Neutrophil (primary cell): ENCODE measurements around the gene C1QTNF1.

ENCODE experiments used
- H3K27ac ChIP-seq: fragments of 200-600 bp; sonication (generic); 2 replicates; pipeline ENCODE4 v1.5.1; 2016; ENCODE audit warnings: mild to moderate bottlenecking, moderate library complexity
- H3K27me3 ChIP-seq: fragments of 200-600 bp; sonication (generic); 2 replicates; pipeline ENCODE4 v1.6.0; 2016; ENCODE audit warnings: mild to moderate bottlenecking
- H3K36me3 ChIP-seq: fragments of 200-600 bp; sonication (generic); 2 replicates; pipeline ENCODE4 v1.5.1; 2017
- H3K4me1 ChIP-seq, 2 experiments: fragments of 200-600 bp in 1 of 2; sonication (generic) in 1 of 2; 1 replicate in 1 of 2; 2 replicates in 1 of 2; pipeline versions ENCODE4 v1.5.1 to v1.6.1; 2013 to 2016; ENCODE audit warnings: low read depth in 1 of 2, low read length in 1 of 2, mild to moderate bottlenecking in 1 of 2, moderate library complexity in 1 of 2; ENCODE audit not compliant: control insufficient read depth in 1 of 2, insufficient read depth in 1 of 2
- H3K4me3 ChIP-seq, 2 experiments: fragments of 200-600 bp in 1 of 2; sonication (generic) in 1 of 2; 1 replicate in 1 of 2; 2 replicates in 1 of 2; pipeline ENCODE4 v1.5.1; 2013 to 2016; ENCODE audit warnings: low read depth in 1 of 2, low read length in 1 of 2, mild to moderate bottlenecking in 1 of 2, moderate library complexity in 1 of 2
- H3K9me3 ChIP-seq: fragments of 200-600 bp; sonication (generic); 2 replicates; pipeline ENCODE4 v1.5.1; 2016
- TF ChIP-seq, protein P1 (sequence below): fragments of 200-600 bp; sonication (generic); IDR thresholded peaks from 2 replicates; pipeline ENCODE4 v1.5.1; 2016; ENCODE audit warnings: antibody characterized with exemption

Gene C1QTNF1

DNA sequence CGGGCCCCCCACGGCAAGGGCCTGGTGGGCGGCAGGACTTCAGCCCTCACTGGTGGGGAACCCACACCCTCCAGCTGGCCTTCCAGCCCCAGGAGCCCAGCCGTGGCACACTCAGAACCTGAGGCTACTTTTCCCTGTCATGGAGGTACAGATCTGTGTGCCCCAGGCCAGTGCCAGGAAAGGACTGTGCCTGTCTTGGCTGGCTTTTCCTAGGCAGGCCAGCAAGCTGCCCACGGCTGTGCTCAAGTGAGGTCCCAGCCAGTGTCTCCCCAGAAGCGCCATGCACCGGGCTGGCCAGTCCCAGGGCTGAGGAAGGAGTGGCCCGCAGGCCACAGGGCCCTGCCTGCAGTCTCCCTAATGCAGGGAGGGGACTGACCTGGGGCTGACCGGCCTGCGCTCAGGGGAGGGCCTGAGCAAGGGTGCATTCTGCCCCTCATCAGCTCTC lies 67.3 kb downstream of the C1QTNF1 start:
- H3K36me3 ChIP-seq = peaks cover 2% of the 10 kb centered on the region
- H3K27me3 ChIP-seq = peaks cover 38% of the 10 kb centered on the region
- H3K4me1 ChIP-seq = no peaks in the 10 kb centered on the region
- TF ChIP-seq, protein P1, sequence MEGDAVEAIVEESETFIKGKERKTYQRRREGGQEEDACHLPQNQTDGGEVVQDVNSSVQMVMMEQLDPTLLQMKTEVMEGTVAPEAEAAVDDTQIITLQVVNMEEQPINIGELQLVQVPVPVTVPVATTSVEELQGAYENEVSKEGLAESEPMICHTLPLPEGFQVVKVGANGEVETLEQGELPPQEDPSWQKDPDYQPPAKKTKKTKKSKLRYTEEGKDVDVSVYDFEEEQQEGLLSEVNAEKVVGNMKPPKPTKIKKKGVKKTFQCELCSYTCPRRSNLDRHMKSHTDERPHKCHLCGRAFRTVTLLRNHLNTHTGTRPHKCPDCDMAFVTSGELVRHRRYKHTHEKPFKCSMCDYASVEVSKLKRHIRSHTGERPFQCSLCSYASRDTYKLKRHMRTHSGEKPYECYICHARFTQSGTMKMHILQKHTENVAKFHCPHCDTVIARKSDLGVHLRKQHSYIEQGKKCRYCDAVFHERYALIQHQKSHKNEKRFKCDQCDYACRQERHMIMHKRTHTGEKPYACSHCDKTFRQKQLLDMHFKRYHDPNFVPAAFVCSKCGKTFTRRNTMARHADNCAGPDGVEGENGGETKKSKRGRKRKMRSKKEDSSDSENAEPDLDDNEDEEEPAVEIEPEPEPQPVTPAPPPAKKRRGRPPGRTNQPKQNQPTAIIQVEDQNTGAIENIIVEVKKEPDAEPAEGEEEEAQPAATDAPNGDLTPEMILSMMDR = no peak
- H3K4me3 ChIP-seq = no peak overlapping the region
- no peak overlapping the region for H3K27ac ChIP-seq
- H3K9me3 ChIP-seq = no peaks in the 10 kb centered on the region

- Histone ChIP-seq H3K27ac (no peak overlapping the region), H3K27me3 (peaks cover 51% of the 10 kb centered on the region), H3K4me1 (no peaks in the 10 kb centered on the region), H3K9me3 (no peaks in the 10 kb centered on the region), H3K4me3 (no peak overlapping the region), H3K36me3 (no peaks in the 10 kb centered on the region)
- TF ChIP-seq, protein P1 = no peak
These were observed 68.6 kb downstream of the C1QTNF1 start for GRCh38 chr17:79092567-79092966.

GRCh38 chr17:79093270-79093669 lies 69.3 kb downstream of the C1QTNF1 start:
- peaks cover 58% of the 10 kb centered on the region for H3K27me3 ChIP-seq
- H3K4me3 ChIP-seq = no peak overlapping the region
- no peaks in the 10 kb centered on the region for H3K36me3 ChIP-seq

GRCh38 chr17:79094261-79094660 lies 70.3 kb downstream of the C1QTNF1 start:
- Histone ChIP-seq H3K4me3 (no peak overlapping the region), H3K4me1 (no peaks in the 10 kb centered on the region), H3K36me3 (no peaks in the 10 kb centered on the region), H3K9me3 (no peaks in the 10 kb centered on the region), H3K27ac (no peak overlapping the region), H3K27me3 (peaks cover 68% of the 10 kb centered on the region)
- TF ChIP-seq, protein P1 = no peak

More at GRCh38 chr17:79093270-79093669, 69.3 kb downstream of the C1QTNF1 start:
- Histone ChIP-seq H3K9me3 (no peaks in the 10 kb centered on the region), H3K4me1 (no peaks in the 10 kb centered on the region), H3K27ac (no peak overlapping the region)
- TF ChIP-seq, protein P1 = no peak

GRCh38 chr17:79095345-79096055 lies 71.5 kb downstream of the C1QTNF1 start:
- no peaks in the 10 kb centered on the region for H3K36me3 ChIP-seq
- H3K4me3 ChIP-seq = no peak overlapping the region
- peaks cover 73% of the 10 kb centered on the region for H3K27me3 ChIP-seq
- H3K4me1 ChIP-seq = no peaks in the 10 kb centered on the region
- TF ChIP-seq, protein P1 = no peak
- no peaks in the 10 kb centered on the region for H3K9me3 ChIP-seq
- no peak overlapping the region for H3K27ac ChIP-seq
